H9 (cell line): ENCODE data around the gene ADAMTS5. TPM values are rescaled to one million over a fixed set of nuclear protein-coding genes. Genes with fewer than 3 reads are reported as not detected.

ENCODE experiments used
- DNase-seq: peaks from one replicate; pipeline ENCODE4 v3.0.0-alpha.2; 2017
- H2AFZ ChIP-seq: one replicate; pipeline ENCODE4 v1.6.1; 2013; ENCODE audit warnings: mild to moderate bottlenecking, low read length, control low read depth, moderate library complexity
- H2AK5ac ChIP-seq: 2 replicates; pipeline ENCODE4 v1.6.1; 2013; ENCODE audit warnings: low read length, control low read depth, mixed read lengths; ENCODE audit not compliant: insufficient read length
- H2BK120ac ChIP-seq: one replicate; pipeline ENCODE4 v1.6.1; 2013; ENCODE audit warnings: low read depth, mild to moderate bottlenecking, low read length, control low read depth, inconsistent platforms; ENCODE audit not compliant: poor library complexity, severe bottlenecking
- H2BK12ac ChIP-seq: 2 replicates; pipeline ENCODE4 v1.6.1; 2013; ENCODE audit warnings: low read length, control low read depth, mixed read lengths, low read depth; ENCODE audit not compliant: insufficient read length
- H2BK15ac ChIP-seq: 2 replicates; pipeline ENCODE4 v1.6.1; 2013; ENCODE audit warnings: low read depth, low read length, control low read depth
- H2BK20ac ChIP-seq: one replicate; pipeline ENCODE4 v1.6.1; 2013; ENCODE audit warnings: low read depth, mild to moderate bottlenecking, low read length, control low read depth, inconsistent platforms; ENCODE audit not compliant: poor library complexity, severe bottlenecking
- H2BK5ac ChIP-seq: 2 replicates; pipeline ENCODE4 v1.6.1; 2013; ENCODE audit warnings: low read length, control low read depth, mixed read lengths; ENCODE audit not compliant: insufficient read length
- H3K14ac ChIP-seq: 2 replicates; pipeline ENCODE4 v1.6.1; 2013; ENCODE audit warnings: low read length, control low read depth; ENCODE audit not compliant: insufficient read depth
- H3K18ac ChIP-seq: 2 replicates; pipeline ENCODE4 v1.6.1; 2013; ENCODE audit warnings: low read depth, mild to moderate bottlenecking, mixed read lengths, low read length, control low read depth; ENCODE audit not compliant: insufficient read length
- H3K23ac ChIP-seq: 2 replicates; pipeline ENCODE4 v1.6.1; 2013; ENCODE audit warnings: low read length, control low read depth, mixed read lengths, low read depth; ENCODE audit not compliant: insufficient read length
- H3K23me2 ChIP-seq: 2 replicates; pipeline ENCODE4 v1.6.1; 2013; ENCODE audit warnings: low read depth, mild to moderate bottlenecking, mixed read lengths, low read length, control low read depth; ENCODE audit not compliant: insufficient read length, poor library complexity, severe bottlenecking
- H3K27ac ChIP-seq: 2 replicates; pipeline ENCODE4 v1.5.1; 2013; ENCODE audit warnings: low read length, control low read depth, mixed read lengths, low read depth; ENCODE audit not compliant: insufficient read length
- H3K27me3 ChIP-seq: 2 replicates; pipeline ENCODE4 v1.6.1; 2013; ENCODE audit warnings: low read length, control low read depth, inconsistent platforms; ENCODE audit not compliant: insufficient read depth
- H3K4ac ChIP-seq: 2 replicates; pipeline ENCODE4 v1.6.1; 2013; ENCODE audit warnings: low read depth, mild to moderate bottlenecking, control low read depth, inconsistent platforms, low read length, moderate library complexity
- H3K4me1 ChIP-seq: 2 replicates; pipeline ENCODE4 v1.6.1; 2013; ENCODE audit warnings: low read length, control low read depth, inconsistent platforms; ENCODE audit not compliant: insufficient read depth
- H3K4me2 ChIP-seq: 2 replicates; pipeline ENCODE4 v1.6.1; 2013; ENCODE audit warnings: low read length, control low read depth, mixed read lengths; ENCODE audit not compliant: insufficient read length, insufficient read depth
- H3K56ac ChIP-seq: 2 replicates; pipeline ENCODE4 v1.6.1; 2013; ENCODE audit warnings: low read depth, mild to moderate bottlenecking, mixed read lengths, low read length, control low read depth; ENCODE audit not compliant: insufficient read length
- H3K79me1 ChIP-seq: 2 replicates; pipeline ENCODE4 v1.6.1; 2013; ENCODE audit warnings: low read depth, mild to moderate bottlenecking, moderate library complexity, low read length, control low read depth, inconsistent platforms; ENCODE audit not compliant: insufficient read depth, poor library complexity, severe bottlenecking
- H3K79me2 ChIP-seq: 2 replicates; pipeline ENCODE4 v1.6.1; 2013; ENCODE audit warnings: low read length, control low read depth, inconsistent platforms; ENCODE audit not compliant: insufficient read depth
- H3K9ac ChIP-seq: 2 replicates; pipeline ENCODE4 v1.6.1; 2013; ENCODE audit warnings: low read length, control low read depth, mixed read lengths; ENCODE audit not compliant: insufficient read length; ENCODE audit errors: extremely low read depth
- H3K9me3 ChIP-seq: one replicate; pipeline ENCODE4 v1.6.1; 2013; ENCODE audit warnings: low read depth, low read length, inconsistent platforms; ENCODE audit not compliant: control insufficient read depth
- H3T11ph ChIP-seq: one replicate; pipeline ENCODE4 v1.6.1; 2013; ENCODE audit warnings: mild to moderate bottlenecking, low read length, control low read depth, inconsistent platforms
- H4K20me1 ChIP-seq: one replicate; pipeline ENCODE4 v1.6.1; 2013; ENCODE audit not compliant: control insufficient read depth, insufficient read length, insufficient read depth
- H4K5ac ChIP-seq: 2 replicates; pipeline ENCODE4 v1.6.1; 2013; ENCODE audit warnings: low read depth, mild to moderate bottlenecking, mixed read lengths, low read length, control low read depth; ENCODE audit not compliant: insufficient read length
- H4K8ac ChIP-seq: replicated peaks from 2 replicates; pipeline ENCODE4 v1.6.1; 2013; ENCODE audit warnings: low read length, control low read depth, mixed read lengths, low read depth; ENCODE audit not compliant: insufficient read length
- H4K91ac ChIP-seq: 2 replicates; pipeline ENCODE4 v1.6.1; 2013; ENCODE audit warnings: low read depth, mild to moderate bottlenecking, moderate library complexity, mixed read lengths, low read length, control low read depth; ENCODE audit not compliant: insufficient read length
- H3K27ac Mint-ChIP-seq, 3 experiments: 2 replicates in 2 of 3; 3 replicates in 1 of 3; pipeline ENCODE4 v1.8.0; 2020 to 2021; ENCODE audit warnings: mixed read lengths in 3 of 3, mild to moderate bottlenecking in 1 of 3, moderate library complexity in 1 of 3
- H3K27me3 Mint-ChIP-seq: 2 replicates; pipeline ENCODE4 v1.8.0; 2021; ENCODE audit warnings: low read depth, mild to moderate bottlenecking, moderate library complexity, mixed read lengths
- H3K36me3 Mint-ChIP-seq, 3 experiments: 2 replicates in 2 of 3; 3 replicates in 1 of 3; pipeline ENCODE4 v1.8.0; 2020 to 2021; ENCODE audit warnings: low read depth in 3 of 3, mixed read lengths in 3 of 3; ENCODE audit not compliant: insufficient read depth in 1 of 3
- H3K4me1 Mint-ChIP-seq, 2 experiments: 2 replicates each; pipeline ENCODE4 v1.8.0; 2020; ENCODE audit warnings: mixed read lengths in 2 of 2
- H3K4me3 Mint-ChIP-seq, 2 experiments: 2 replicates in 1 of 2; 3 replicates in 1 of 2; pipeline ENCODE4 v1.8.0; 2020 to 2021; ENCODE audit warnings: mild to moderate bottlenecking in 2 of 2, mixed read lengths in 2 of 2, moderate library complexity in 1 of 2
- H3K9me3 Mint-ChIP-seq, 2 experiments: 2 replicates in 1 of 2; 3 replicates in 1 of 2; pipeline ENCODE4 v1.8.0; 2020; ENCODE audit warnings: mild to moderate bottlenecking in 2 of 2, mixed read lengths in 2 of 2, moderate library complexity in 1 of 2
- WGBS: extraction: QIAGEN DNeasy Blood & Tissue Kit; methylation state at CpG from one replicate; pipeline ENCODE4 v1.1.7; 2013; ENCODE audit warnings: missing lambda C conversion rate, low lambda C conversion rate, mixed read lengths; ENCODE audit not compliant: insufficient read length; ENCODE audit errors: extremely low coverage; 5-methylcytosine and 5-hydroxymethylcytosine counted together
- total RNA-seq: library from RNA; stranded (reverse); gene quantifications from 2 replicates; pipeline ENCODE4 v1.2.1, GENCODE V29; 2021
- TF ChIP-seq, protein P1 (sequence below): fragments of 200-600 bp; sonication (generic); conservative IDR thresholded peaks from 3 replicates; pipeline ENCODE4 v1.8.0; 2021; ENCODE audit warnings: antibody characterized with exemption, mild to moderate bottlenecking

Gene ADAMTS5
- total RNA-seq, 1 experiment from 2014 or later = 0.90 TPM

DNA sequence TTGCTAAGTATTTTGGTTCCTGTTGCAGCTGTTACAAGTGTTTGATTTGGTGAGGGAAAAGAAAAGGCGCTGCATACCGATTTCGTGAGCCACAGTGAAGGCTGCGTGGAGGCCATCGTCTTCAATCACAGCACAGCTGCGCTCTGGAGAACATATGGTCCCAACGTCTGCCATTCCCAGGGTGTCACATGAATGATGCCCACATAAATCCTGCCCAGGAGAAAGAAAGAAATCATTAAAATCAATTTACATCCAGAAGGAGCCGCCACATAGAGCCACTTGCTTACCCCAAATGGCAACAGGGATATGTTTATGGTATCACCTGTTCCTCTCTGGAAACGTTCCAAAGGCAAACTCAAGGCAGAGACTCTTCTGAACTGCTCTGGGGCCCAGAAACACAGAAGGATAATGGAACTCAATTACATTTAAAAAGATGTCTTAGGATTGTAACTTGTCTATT, 12.2 kb downstream of the ADAMTS5 start:
- no peak overlapping the region for H2BK15ac ChIP-seq
- no peak overlapping the region for H4K91ac ChIP-seq
- no peak overlapping the region for H2BK20ac ChIP-seq
- no peak for DNase-seq
- WGBS = no CpG with 5 or more reads among the region's 9 CpGs
- peak overlapping the region; percentile 18 for H2AFZ ChIP-seq
- no peak overlapping the region for H3K4me2 ChIP-seq
- H3K23ac ChIP-seq = no peak overlapping the region
- H3K79me1 ChIP-seq = no peaks in the 10 kb centered on the region
- no peak overlapping the region for H2BK120ac ChIP-seq
- H4K8ac ChIP-seq = no peak overlapping the region
- no peak overlapping the region for H2AK5ac ChIP-seq
- H3K56ac ChIP-seq = no peak overlapping the region
- no peak overlapping the region for H3K27ac ChIP-seq
- Mint-ChIP-seq H3K4me3 (no peak overlapping the region), H3K4me1 (peaks cover 29 to 35% of the 10 kb centered on the region in 2 experiments), H3K9me3 (no peaks in the 10 kb centered on the region), H3K36me3 (no peaks in the 10 kb centered on the region), H3K27ac (no peak overlapping the region), H3K27me3 (no peaks in the 10 kb centered on the region)
- H2BK12ac ChIP-seq = no peak overlapping the region
- no peaks in the 10 kb centered on the region for H3K27me3 ChIP-seq
- TF ChIP-seq, protein P1, sequence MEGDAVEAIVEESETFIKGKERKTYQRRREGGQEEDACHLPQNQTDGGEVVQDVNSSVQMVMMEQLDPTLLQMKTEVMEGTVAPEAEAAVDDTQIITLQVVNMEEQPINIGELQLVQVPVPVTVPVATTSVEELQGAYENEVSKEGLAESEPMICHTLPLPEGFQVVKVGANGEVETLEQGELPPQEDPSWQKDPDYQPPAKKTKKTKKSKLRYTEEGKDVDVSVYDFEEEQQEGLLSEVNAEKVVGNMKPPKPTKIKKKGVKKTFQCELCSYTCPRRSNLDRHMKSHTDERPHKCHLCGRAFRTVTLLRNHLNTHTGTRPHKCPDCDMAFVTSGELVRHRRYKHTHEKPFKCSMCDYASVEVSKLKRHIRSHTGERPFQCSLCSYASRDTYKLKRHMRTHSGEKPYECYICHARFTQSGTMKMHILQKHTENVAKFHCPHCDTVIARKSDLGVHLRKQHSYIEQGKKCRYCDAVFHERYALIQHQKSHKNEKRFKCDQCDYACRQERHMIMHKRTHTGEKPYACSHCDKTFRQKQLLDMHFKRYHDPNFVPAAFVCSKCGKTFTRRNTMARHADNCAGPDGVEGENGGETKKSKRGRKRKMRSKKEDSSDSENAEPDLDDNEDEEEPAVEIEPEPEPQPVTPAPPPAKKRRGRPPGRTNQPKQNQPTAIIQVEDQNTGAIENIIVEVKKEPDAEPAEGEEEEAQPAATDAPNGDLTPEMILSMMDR = no peak
- no peak overlapping the region for H3K4ac ChIP-seq
- H3K9ac ChIP-seq = no peak overlapping the region
- no peak overlapping the region for H2BK5ac ChIP-seq
- no peak overlapping the region for H3K14ac ChIP-seq
- H3K4me1 ChIP-seq = peaks cover 1% of the 10 kb centered on the region; the same call in 1 of the 2 replicates
- no peak overlapping the region for H4K5ac ChIP-seq
- no peak overlapping the region for H3K18ac ChIP-seq
- no peaks in the 10 kb centered on the region for H3K9me3 ChIP-seq
- H3T11ph ChIP-seq = no peak overlapping the region
- no peaks in the 10 kb centered on the region for H3K79me2 ChIP-seq
- no peaks in the 10 kb centered on the region for H3K23me2 ChIP-seq
- no peaks in the 10 kb centered on the region for H4K20me1 ChIP-seq
